ENCODE measurements around the gene NBPF1.
A peak's percentile ranks its signal among the peaks of the same experiment; 100 is the strongest.
"Not testable (repeated sequence)": the region's sequence is repeated elsewhere in the genome, so short reads cannot be mapped to it uniquely, and the experiment has no call there.

Gene NBPF1

GRCh38 chr1:16613185-16614147, at the start of gene NBPF1:
TSS of gene NBPF1 (minus strand) at chr1:16613564.
- DNase-seq (ENCODE audit: low spot score), result peak; percentile 100

GRCh38 chr1:16658234-16658633, 44.9 kb upstream of the NBPF1 start:
- DNase-seq (ENCODE audit: low spot score), result not testable (repeated sequence)

DNA sequence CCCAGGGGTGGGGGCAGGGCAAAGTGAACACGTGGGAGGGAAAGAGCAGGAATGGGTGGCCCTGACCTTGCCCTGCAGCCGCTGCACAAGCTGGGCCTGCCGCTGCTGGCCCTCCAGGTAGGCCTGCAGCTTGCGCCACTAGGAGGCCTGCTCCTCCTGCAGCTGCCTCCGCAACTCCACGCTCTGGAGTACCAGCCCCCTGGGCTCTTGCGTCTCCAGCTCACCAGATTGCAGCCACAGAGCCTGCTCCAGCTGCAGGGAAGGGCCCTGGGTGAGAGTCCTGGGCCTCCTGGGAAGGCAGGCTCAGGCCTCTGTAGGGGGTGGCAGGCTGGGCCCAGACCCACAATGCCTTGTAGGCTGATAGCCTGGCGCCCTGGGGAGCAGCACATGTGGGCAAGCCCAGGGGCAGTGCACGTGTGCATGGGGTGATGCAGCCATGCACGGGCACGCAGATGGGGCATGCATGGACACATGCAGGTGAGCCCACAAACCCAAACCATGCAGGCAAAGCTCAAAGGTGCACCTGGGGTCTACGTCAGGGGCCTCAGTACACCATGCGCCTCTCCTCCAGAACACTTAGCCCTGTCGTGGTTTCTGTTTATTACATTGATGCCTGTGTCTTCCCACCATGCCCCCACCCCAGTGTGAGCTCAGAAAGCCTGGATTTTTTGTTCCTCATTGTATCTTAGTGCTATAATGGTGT, 43.8 kb upstream of the NBPF1 start:
- not testable (repeated sequence) for DNase-seq (ENCODE audit: low spot score)

DNA sequence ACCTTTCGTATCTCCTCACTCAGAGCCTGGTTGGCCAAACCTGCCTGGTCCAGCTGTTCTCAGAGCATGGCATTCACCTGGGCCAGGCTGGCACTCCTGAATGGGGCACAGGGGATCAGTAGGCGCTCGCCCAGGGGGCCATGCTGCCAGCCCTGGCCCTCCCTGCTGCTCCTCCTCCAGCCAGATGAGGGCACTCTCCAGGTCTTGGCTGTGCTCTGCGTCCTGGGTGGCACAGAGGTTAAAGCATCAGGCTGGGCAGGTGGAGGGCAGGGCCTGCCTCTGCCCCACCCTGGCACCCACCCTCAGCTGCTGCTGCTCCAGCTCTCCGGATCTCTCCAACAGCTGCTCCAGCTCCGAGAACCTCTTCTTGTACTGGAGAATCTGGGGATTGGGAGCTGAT, 43.2 kb upstream of the NBPF1 start:
- not testable (repeated sequence) for DNase-seq (ENCODE audit: low spot score)

DNA sequence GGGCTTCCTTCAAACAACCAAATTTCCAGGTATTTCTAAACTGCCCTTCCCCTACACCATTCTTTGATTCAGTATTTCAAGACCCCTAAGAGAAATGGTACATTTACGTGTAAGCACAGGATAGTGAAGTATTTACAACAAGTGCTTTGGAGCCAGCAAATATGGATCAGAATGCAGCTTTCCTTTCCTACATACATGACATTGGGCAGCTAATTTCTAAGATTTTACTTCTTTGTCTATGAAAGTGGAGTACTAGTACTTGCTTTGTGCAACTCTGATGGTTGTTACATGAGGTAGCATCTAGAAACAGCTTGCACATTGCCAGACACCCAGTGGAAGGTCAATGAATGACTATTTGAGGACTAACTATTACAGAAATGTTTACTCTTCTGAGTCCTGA, 38.2 kb upstream of the NBPF1 start:
- DNase-seq (ENCODE audit: low spot score), result not testable (repeated sequence)

DNA sequence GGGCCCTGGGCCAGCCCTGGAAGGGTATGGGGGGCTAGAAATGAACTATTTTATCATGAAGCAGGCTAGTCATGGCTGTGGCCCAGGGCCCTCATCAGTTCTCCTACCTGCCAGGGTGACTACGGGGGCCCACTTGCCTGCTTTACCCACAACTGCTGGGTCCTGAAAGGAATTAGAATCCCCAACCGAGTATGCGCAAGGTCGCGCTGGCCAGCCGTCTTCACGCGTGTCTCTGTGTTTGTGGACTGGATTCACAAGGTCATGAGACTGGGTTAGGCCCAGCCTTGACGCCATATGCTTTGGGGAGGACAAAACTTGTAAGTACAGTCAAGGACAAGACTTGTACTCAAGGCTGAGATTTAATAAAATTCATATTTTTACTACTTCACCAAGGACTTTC, 36.6 kb upstream of the NBPF1 start:
- DNase-seq (ENCODE audit: low spot score), result not testable (repeated sequence)

DNA sequence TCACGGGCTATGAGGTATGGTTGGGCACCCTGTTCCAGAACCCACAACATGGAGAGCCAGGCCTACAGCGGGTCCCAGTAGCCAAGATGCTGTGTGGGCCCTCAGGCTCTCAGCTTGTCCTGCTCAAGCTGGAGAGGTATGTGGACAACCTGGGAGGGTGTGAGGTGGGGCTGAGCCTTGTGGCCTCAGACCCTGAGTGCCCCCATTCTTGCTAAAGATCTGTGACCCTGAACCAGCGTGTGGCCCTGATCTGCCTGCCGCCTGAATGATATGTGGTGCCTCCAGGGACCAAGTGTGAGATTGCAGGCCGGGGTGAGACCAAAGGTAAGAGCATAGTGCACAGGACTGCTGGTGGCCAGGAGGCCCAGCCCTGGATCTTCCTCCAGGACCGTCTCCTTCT, 36.0 kb upstream of the NBPF1 start:
- not testable (repeated sequence) for DNase-seq (ENCODE audit: low spot score)

DNA sequence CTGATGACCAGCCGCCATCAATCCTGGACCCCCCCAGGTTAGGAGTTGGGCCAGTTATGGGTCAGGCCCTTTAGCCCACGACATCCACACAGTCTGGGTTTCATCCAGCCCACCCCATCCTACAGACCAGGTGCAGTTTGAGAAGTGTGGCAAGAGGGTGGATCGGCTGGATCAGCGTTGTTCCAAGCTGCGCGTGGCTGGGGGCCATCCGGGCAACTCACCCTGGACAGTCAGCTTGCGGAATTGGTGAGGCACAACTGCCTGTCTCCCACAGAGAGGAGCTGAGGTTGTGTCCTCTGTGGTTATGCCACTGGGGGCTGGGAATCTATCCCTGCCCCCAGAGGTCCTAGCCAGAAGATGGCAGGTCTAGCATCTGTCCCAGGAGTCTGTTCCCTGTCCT, 35.4 kb upstream of the NBPF1 start:
- not testable (repeated sequence) for DNase-seq (ENCODE audit: low spot score)

- not testable (repeated sequence) for DNase-seq (ENCODE audit: low spot score)
Measured at GRCh38 chr1:16648250-16648649, 34.9 kb upstream of the NBPF1 start.

- not testable (repeated sequence) for DNase-seq (ENCODE audit: low spot score)
Measured at GRCh38 chr1:16647179-16648176, 34.1 kb upstream of the NBPF1 start.

DNA sequence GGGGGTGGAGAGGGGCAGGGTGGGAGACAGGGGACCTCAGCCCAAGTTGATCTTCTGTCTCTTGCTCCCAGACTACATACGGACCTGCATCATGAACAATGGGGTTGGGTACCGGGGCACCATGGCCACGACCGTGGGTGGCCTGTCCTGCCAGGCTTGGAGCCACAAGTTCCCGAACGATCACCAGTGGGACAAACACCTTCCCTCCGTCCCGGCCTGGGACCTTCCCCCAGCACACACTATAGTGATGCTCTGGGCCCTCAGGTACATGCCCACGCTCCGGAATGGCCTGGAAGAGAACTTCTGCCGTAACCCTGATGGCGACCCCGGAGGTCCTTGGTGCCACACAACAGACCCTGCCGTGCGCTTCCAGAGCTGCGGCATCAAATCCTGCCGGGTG, 33.4 kb upstream of the NBPF1 start:
- DNase-seq (ENCODE audit: low spot score), result not testable (repeated sequence)

- not testable (repeated sequence) for DNase-seq (ENCODE audit: low spot score)
Measured at GRCh38 chr1:16646061-16646664, 32.8 kb upstream of the NBPF1 start.

DNA sequence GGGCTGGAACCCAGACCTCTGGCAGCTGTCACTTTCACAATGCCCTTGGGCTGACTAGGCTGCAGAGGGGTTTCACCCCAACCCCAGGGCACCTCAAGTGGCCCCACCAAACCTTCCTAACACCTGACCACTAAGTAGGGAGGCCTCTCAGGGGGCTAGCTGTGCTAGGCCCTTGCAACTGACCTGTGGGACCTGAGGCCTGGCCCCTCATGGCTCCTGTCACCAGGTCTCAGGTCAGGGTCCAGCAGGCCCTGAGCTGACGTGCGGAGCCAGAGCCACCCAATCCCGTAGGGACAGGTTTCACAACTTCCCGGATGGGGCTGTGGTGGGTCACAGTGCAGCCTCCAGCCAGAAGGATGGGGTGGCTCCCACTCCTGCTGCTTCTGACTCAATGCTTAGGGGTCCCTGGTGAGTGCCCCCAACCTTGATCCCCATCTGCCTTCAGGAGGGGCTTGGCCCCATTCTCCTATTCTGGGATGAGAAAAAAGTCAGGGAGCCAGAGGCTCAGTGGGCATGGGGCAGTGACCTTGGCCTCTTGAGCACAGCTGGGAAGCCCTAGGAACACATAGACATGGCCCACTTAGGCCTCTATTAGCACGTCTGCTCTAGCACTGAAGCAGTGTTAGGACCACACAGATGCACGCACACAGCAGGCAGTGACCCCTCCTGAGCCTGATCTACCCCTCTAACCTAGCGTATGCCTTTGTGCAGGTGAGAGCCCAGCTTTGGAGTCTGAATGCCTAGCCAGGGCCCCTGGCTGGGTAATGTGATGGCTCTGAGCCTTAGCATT, 32.1 kb upstream of the NBPF1 start:
- peak; percentile 11 for DNase-seq (ENCODE audit: low spot score)

- peak; percentile 99 for DNase-seq (ENCODE audit: low spot score)
Measured at GRCh38 chr1:16644482-16645270, 31.3 kb upstream of the NBPF1 start.

- no peak for DNase-seq (ENCODE audit: low spot score)
Measured at GRCh38 chr1:16644193-16644481, 30.8 kb upstream of the NBPF1 start.

- DNase-seq (ENCODE audit: low spot score), result peak; percentile 22
Measured at GRCh38 chr1:16643476-16644192, 30.3 kb upstream of the NBPF1 start.

DNA sequence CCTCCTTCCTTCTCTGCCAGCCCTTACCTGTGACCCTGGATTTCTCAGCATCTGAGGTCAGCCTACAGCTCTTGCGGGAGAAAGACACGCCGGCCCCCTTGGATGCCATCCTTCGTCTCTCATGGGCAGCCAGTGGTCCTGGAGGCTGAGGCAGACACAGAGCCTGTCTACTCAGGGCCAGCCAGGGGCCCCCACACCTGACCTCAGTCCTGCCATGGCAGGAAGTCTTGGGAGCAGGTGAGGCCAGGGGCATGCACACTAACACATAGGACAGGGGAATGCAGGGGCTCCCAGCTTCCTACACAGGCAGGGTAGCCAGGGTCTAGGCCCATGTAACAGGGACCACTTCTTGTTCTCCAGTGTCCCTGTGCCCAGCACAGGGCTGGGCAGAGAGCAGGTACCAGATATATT, 29.6 kb upstream of the NBPF1 start:
- DNase-seq (ENCODE audit: low spot score), result not testable (repeated sequence)

DNA sequence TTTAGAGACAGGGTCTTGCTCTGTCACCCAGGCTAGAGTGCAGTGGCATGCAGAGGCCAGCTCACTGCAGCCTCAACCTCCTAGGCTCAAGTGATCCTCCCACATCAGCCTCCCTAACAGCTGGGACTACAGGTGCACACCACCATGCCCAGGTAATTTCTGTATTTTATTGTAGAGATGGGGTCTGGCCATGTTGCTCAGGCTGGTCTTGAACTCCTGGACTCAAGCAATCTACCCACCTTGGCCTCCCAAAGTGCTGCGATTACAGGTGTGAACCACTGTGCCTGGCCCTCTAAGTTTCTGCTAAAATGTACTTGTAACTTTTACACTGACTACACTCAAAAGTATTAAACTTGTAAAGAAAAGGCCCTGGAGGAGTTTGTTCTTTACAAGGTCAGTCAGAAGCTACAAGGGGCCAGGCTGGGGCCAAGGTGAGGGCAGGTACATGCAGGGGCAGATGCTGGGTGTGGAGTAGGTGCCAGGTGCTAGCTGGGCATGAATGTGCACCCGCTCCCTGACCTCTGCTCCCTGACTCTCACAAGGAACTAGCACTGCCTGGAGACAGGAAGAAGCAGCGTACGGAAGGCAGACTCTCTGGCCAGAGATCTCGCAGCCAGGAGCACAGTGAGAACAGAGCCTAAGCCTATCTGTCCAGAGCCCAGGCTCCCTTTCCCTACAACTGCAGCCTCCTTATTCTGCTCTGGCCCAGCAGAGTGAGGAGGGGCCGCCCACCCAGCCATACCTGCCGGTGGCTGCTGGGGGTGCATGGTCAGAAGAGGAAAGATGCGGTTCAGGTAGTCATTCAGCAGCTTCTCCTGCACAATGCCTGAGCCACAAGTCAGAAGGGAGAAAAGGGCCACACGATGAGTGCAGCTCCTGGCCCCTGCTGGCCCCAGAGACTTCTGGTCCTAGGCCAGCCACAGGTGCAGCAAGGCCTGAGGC, 28.9 kb upstream of the NBPF1 start:
- not testable (repeated sequence) for DNase-seq (ENCODE audit: low spot score)

All from AG20443 (cell line).